Nephron progenitor cell (in vitro differentiated cells): Measurements from ENCODE around the gene ABLIM1.

Experiments used
- DNase-seq: peaks from one replicate; pipeline ENCODE4 v3.0.0; 2021
- H3K27ac Mint-ChIP-seq: 2 replicates; pipeline ENCODE4 v1.8.0; 2021; ENCODE audit warnings: mild to moderate bottlenecking, moderate library complexity, mixed read lengths
- H3K27me3 Mint-ChIP-seq: 2 replicates; pipeline ENCODE4 v1.8.0; 2021; ENCODE audit warnings: mild to moderate bottlenecking, low read depth, mixed read lengths; ENCODE audit not compliant: poor library complexity
- H3K36me3 Mint-ChIP-seq: 2 replicates; pipeline ENCODE4 v1.8.0; 2021; ENCODE audit warnings: low read depth, mixed read lengths
- H3K4me1 Mint-ChIP-seq: 2 replicates; pipeline ENCODE4 v1.8.0; 2021; ENCODE audit warnings: mixed read lengths
- H3K4me3 Mint-ChIP-seq: 2 replicates; pipeline ENCODE4 v1.8.0; 2021; ENCODE audit warnings: mild to moderate bottlenecking, moderate library complexity, mixed read lengths
- H3K9me3 Mint-ChIP-seq: 2 replicates; pipeline ENCODE4 v1.8.0; 2021; ENCODE audit warnings: mild to moderate bottlenecking, moderate library complexity, mixed read lengths
- TF ChIP-seq, protein P1 (sequence below): fragments of 200-600 bp; sonication (generic); IDR thresholded peaks from 2 replicates; pipeline ENCODE4 v1.5.0; 2021; ENCODE audit warnings: antibody characterized with exemption

ABLIM1 gene

GRCh38 chr10:114683162-114683561, 25.1 kb upstream of the ABLIM1 start:
- Mint-ChIP-seq H3K36me3 (no peaks in the 10 kb centered on the region), H3K4me3 (no peak overlapping the region), H3K27ac (no peak overlapping the region), H3K27me3 (peaks cover 13% of the 10 kb centered on the region), H3K4me1 (peaks cover 39% of the 10 kb centered on the region), H3K9me3 (no peaks in the 10 kb centered on the region)
- TF ChIP-seq, protein P1, sequence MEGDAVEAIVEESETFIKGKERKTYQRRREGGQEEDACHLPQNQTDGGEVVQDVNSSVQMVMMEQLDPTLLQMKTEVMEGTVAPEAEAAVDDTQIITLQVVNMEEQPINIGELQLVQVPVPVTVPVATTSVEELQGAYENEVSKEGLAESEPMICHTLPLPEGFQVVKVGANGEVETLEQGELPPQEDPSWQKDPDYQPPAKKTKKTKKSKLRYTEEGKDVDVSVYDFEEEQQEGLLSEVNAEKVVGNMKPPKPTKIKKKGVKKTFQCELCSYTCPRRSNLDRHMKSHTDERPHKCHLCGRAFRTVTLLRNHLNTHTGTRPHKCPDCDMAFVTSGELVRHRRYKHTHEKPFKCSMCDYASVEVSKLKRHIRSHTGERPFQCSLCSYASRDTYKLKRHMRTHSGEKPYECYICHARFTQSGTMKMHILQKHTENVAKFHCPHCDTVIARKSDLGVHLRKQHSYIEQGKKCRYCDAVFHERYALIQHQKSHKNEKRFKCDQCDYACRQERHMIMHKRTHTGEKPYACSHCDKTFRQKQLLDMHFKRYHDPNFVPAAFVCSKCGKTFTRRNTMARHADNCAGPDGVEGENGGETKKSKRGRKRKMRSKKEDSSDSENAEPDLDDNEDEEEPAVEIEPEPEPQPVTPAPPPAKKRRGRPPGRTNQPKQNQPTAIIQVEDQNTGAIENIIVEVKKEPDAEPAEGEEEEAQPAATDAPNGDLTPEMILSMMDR, result no peak
- DNase-seq, result no peak

DNA sequence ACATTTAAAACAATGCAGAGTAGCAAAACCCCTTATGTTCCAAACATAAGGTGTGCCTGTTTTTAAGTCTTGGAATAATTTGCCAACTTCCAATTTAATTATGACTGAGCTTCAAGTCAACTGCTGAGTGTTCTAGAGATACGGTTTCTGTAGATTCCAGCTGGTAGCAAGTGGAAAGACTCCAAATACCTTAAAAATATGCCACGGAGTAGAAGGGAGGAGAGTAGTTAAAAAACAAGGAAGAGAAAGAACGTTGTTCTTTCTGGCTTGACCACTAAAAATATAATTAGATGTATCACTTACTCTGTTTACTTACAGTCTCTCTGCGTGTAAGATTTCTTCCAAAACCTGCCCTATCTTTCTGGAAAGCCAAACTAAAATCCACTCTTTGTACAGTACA, 24.5 kb upstream of the ABLIM1 start:
- Mint-ChIP-seq H3K27me3 (peaks cover 13% of the 10 kb centered on the region), H3K9me3 (no peaks in the 10 kb centered on the region), H3K27ac (no peak overlapping the region), H3K4me1 (peaks cover 39% of the 10 kb centered on the region), H3K4me3 (no peak overlapping the region), H3K36me3 (no peaks in the 10 kb centered on the region)
- no peak for DNase-seq
- TF ChIP-seq, protein P1, result no peak

DNA sequence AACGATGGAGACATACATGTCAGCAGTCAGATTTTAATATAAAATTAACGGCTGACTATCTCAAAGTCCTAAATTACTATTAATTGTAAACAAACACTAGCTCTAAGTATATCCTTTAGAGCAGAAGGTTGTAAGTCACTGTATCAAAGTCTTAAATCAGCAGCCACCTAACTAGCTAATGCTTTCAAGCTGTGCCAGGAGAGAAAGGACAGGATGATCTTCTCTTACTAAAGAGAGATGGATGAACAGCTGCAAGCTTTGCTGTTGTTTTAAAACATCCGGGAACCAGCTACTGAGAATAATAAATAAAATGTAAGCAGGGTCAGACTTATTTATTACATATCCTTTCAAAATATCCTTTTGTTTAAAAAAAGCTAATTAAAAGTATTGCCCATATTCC, 24.0 kb upstream of the ABLIM1 start:
- H3K4me1 Mint-ChIP-seq, result peaks cover 35% of the 10 kb centered on the region
- no peak for DNase-seq
- TF ChIP-seq, protein P1, result no peak
- H3K4me3 Mint-ChIP-seq, result no peak overlapping the region
- H3K9me3 Mint-ChIP-seq, result no peaks in the 10 kb centered on the region
- peaks cover 13% of the 10 kb centered on the region for H3K27me3 Mint-ChIP-seq
- H3K27ac Mint-ChIP-seq, result no peak overlapping the region
- H3K36me3 Mint-ChIP-seq, result no peaks in the 10 kb centered on the region

- peaks cover 13% of the 10 kb centered on the region for H3K27me3 Mint-ChIP-seq
Measured at GRCh38 chr10:114681542-114681941, 23.5 kb upstream of the ABLIM1 start.

GRCh38 chr10:114680543-114681117, 22.6 kb upstream of the ABLIM1 start:
- TF ChIP-seq, protein P1, result no peak
- DNase-seq, result no peak
- Mint-ChIP-seq H3K36me3 (no peaks in the 10 kb centered on the region), H3K4me3 (no peak overlapping the region), H3K27me3 (peaks cover 12% of the 10 kb centered on the region), H3K27ac (no peak overlapping the region), H3K9me3 (no peaks in the 10 kb centered on the region), H3K4me1 (peaks cover 32% of the 10 kb centered on the region)

More at GRCh38 chr10:114681542-114681941, 23.5 kb upstream of the ABLIM1 start:
- TF ChIP-seq, protein P1, result no peak
- DNase-seq, result no peak
- H3K9me3 Mint-ChIP-seq, result no peaks in the 10 kb centered on the region
- H3K4me1 Mint-ChIP-seq, result peaks cover 32% of the 10 kb centered on the region
- H3K36me3 Mint-ChIP-seq, result no peaks in the 10 kb centered on the region
- H3K27ac Mint-ChIP-seq, result no peak overlapping the region
- no peak overlapping the region for H3K4me3 Mint-ChIP-seq

DNA sequence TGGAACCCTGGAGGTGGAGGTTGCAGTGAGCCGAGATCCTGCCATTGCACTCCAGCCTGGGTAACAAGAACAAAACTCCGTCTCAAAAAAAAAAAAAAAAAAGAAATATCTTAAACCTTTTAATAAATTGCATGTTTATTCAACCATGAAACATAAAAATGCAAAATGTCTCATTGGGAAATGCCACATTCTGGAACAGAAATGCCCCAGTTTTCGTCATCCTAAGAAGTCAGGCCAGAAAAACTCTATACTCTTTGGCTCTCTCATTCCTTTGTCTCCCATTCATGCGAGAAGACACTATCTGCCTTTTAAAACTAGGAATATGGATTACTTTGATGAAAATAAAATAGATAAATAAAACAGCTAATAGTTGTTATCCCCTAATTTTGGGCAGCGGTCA, 21.5 kb upstream of the ABLIM1 start:
- no peaks in the 10 kb centered on the region for H3K9me3 Mint-ChIP-seq

More for the DNA sequence above, 21.5 kb upstream of the ABLIM1 start:
- Mint-ChIP-seq H3K4me3 (no peak overlapping the region), H3K4me1 (peaks cover 21% of the 10 kb centered on the region), H3K27me3 (peaks cover 13% of the 10 kb centered on the region), H3K36me3 (no peaks in the 10 kb centered on the region), H3K27ac (no peak overlapping the region)
- DNase-seq, result no peak
- TF ChIP-seq, protein P1, result no peak
